Large intestine (tissue), 3 donors: ENCODE data around the gene CD207. TPM values are rescaled to one million over a fixed set of nuclear protein-coding genes. Genes with fewer than 3 reads are reported as not detected.

ENCODE experiments used
- DNase-seq, 2 donors: peaks; one replicate each; pipeline versions ENCODE4 v3.0.0 to v3.0.0-alpha.2; 2013
- H3K27ac ChIP-seq: one replicate; pipeline ENCODE4 v1.5.1; 2013; ENCODE audit warnings: low read length
- H3K27me3 ChIP-seq: 2 replicates; pipeline ENCODE4 v1.6.1; 2013; ENCODE audit warnings: low read length; ENCODE audit not compliant: control insufficient read depth, insufficient read depth
- H3K36me3 ChIP-seq: 2 replicates; pipeline ENCODE4 v1.6.1; 2013; ENCODE audit warnings: low read length; ENCODE audit not compliant: control insufficient read depth, insufficient read depth
- H3K4me1 ChIP-seq: one replicate; pipeline ENCODE4 v1.6.1; 2013; ENCODE audit warnings: low read length; ENCODE audit not compliant: control insufficient read depth, insufficient read depth
- H3K4me3 ChIP-seq: one replicate; pipeline ENCODE4 v1.5.1; 2013; ENCODE audit warnings: low read length
- H3K9me3 ChIP-seq: one replicate; pipeline ENCODE4 v1.6.1; 2013; ENCODE audit warnings: mild to moderate bottlenecking, low read depth, low read length, moderate library complexity; ENCODE audit not compliant: control insufficient read depth
- WGBS: methylation state at CpG from one replicate; pipeline ENCODE4 v1.1.5; 2013; ENCODE audit warnings: low lambda C conversion rate; ENCODE audit not compliant: insufficient coverage; 5-methylcytosine and 5-hydroxymethylcytosine counted together
- polyA plus RNA-seq: library from polyadenylated mRNA; unstranded; fragments of 120-200 nt; gene quantifications from one replicate; pipeline ENCODE4 v1.2.1, GENCODE V29; 2013

CD207 gene
- polyA plus RNA-seq, 1 donor, result 1.9 TPM

DNA sequence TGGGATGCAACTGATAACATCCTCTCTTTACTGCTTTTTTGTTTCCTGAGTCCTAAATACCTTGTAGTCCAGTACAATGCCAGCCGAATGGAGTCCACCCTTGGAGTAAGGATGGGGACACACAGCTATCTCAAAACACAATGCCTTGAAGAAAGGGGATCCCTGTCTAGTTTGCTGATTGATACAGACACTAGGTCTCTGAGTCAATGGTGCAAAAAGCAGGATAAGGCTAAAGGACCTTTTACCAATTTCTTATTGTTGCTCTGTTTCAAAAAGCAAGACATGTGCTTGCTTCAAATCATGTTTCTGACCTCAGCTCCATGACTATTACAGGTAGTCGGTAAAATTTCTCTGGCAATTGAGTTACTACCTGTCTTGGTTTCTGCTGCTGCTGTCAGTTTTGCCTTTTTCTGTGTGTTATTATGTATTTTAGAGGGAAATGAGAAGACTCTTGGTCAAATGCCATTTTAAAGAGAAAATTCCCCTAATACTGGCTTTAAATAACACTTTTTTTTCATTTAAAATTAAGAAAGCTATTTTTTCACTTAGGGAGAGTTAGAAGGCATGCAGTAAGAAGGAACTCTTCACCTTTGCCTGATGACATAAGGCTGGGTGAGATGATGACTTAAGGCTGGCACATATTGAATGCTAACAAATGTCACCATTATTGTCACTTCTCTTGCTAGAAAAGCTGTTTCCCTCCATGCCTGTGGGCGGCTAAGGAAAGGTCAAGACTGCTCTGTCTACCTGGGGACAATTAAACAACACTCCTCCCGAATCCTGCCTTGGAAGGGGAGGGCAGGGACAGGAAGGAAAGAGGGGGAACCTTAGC, 40.2 kb downstream of the CD207 start:
- H3K27me3 ChIP-seq, result peaks cover 39% of the 10 kb centered on the region
- no CpG with 5 or more reads among the region's 4 CpGs for WGBS

GRCh38 chr2:70793450-70793849, 42.2 kb downstream of the CD207 start:
- H3K36me3 ChIP-seq, result no peaks in the 10 kb centered on the region
- H3K4me3 ChIP-seq, result no peak overlapping the region
- peaks cover 5% of the 10 kb centered on the region for H3K9me3 ChIP-seq
- no peak overlapping the region for H3K27ac ChIP-seq
- 77% methylated on average over 2 of the region's 2 CpGs for WGBS
- H3K4me1 ChIP-seq, result peaks cover 3% of the 10 kb centered on the region
- H3K27me3 ChIP-seq, result peaks cover 54% of the 10 kb centered on the region
- no peak for DNase-seq

More for the DNA sequence above, 40.2 kb downstream of the CD207 start:
- H3K36me3 ChIP-seq, result no peaks in the 10 kb centered on the region
- H3K4me3 ChIP-seq, result no peak overlapping the region
- H3K4me1 ChIP-seq, result no peaks in the 10 kb centered on the region
- no peak overlapping the region for H3K27ac ChIP-seq
- DNase-seq, result no peak
- peaks cover under 1% of the 10 kb centered on the region for H3K9me3 ChIP-seq

DNA sequence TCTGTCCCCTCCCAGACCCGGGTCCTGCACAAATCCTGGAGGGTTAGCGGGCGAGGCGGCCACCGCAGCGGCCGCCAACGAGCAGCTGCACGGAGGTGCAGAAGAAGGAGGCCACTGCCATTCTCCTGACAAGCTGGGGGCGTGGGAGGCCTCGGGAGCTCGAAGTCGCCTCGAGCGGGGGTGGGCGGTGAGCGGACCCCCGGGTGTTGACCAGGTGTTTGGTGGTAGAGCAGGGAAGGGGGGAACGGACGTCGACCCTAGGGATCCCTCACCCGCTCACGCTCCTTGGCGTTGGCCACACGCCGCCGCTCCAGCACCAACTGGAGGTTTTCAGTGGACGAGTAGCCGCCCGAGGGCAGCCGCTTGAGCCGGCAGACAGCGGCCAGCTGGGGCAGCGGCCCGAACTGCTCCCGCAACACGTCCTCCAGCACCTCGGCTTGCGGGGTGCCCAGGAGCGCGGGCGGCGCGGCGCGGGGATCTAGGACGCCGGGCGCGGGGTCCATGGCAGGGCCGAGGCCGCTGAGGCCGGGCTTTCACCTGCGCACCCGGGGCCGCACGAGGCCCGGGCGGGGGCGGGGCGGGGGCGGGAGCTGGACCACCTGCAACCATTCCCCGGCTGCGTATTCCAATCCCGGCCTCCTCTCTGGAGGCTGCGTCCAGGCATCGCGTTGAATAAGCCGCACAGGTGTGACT, 45.3 kb downstream of the CD207 start, which contains the start of gene FIGLA:
Gene FIGLA (minus strand): TSS at position 508 of the 693 bp plus-strand sequence. CDS start 5 bp downstream, at position 503.
- Histone ChIP-seq H3K27me3 (peaks cover 77% of the 10 kb centered on the region), H3K27ac (no peak within 1 kb of the TSS), H3K36me3 (no peaks in the 10 kb centered on the region), H3K9me3 (peaks cover 5% of the 10 kb centered on the region), H3K4me3 (no peak within 1 kb of the TSS), H3K4me1 (peaks cover 3% of the 10 kb centered on the region)
- WGBS, result no CpG with 5 or more reads among the region's 69 CpGs
- DNase-seq, result peak in 1 of 2 donors; percentile 11

- DNase-seq, result peak; percentile 17 to 41
- Histone ChIP-seq H3K36me3 (no peaks in the 10 kb centered on the region), H3K27me3 (peaks cover 76% of the 10 kb centered on the region), H3K4me3 (no peak overlapping the region), H3K4me1 (peaks cover 3% of the 10 kb centered on the region), H3K27ac (no peak overlapping the region), H3K9me3 (peaks cover 5% of the 10 kb centered on the region)
- no CpG with 5 or more reads among the region's 33 CpGs for WGBS
Measured at GRCh38 chr2:70789304-70790135, 46.1 kb downstream of the CD207 start.

GRCh38 chr2:70785137-70785911, 50.3 kb downstream of the CD207 start:
- peaks cover 51% of the 10 kb centered on the region for H3K27me3 ChIP-seq
- H3K9me3 ChIP-seq, result peaks cover 5% of the 10 kb centered on the region
- H3K4me3 ChIP-seq, result no peak overlapping the region
- no peaks in the 10 kb centered on the region for H3K36me3 ChIP-seq
- H3K27ac ChIP-seq, result no peak overlapping the region
- 50% methylated on average over 1 of the region's 7 CpGs for WGBS
- peak in 1 of 2 donors; percentile 12 for DNase-seq
- peaks cover 3% of the 10 kb centered on the region for H3K4me1 ChIP-seq

GRCh38 chr2:70784320-70784719, 51.3 kb downstream of the CD207 start:
- no peaks in the 10 kb centered on the region for H3K4me1 ChIP-seq
- WGBS, result no CpG with 5 or more reads among the region's 2 CpGs
- H3K27me3 ChIP-seq, result peaks cover 49% of the 10 kb centered on the region
- no peak overlapping the region for H3K4me3 ChIP-seq
- no peaks in the 10 kb centered on the region for H3K9me3 ChIP-seq
- no peak overlapping the region for H3K27ac ChIP-seq
- DNase-seq, result no peak
- H3K36me3 ChIP-seq, result no peaks in the 10 kb centered on the region

Other genes with a start within 250 kb of the CD207 start
- gene ADD2, start 67.6 kb downstream of the CD207 start, polyA plus RNA-seq, result 4.0 TPM
- gene FIGLA, start 45.2 kb downstream of the CD207 start, polyA plus RNA-seq, result not detected
- gene CLEC4F, start 15.2 kb downstream of the CD207 start, polyA plus RNA-seq, result 2.9 TPM
- 0.34 TPM for gene VAX2, start 64.8 kb upstream of the CD207 start, polyA plus RNA-seq
- 1.6 TPM for gene ATP6V1B1, start 100.1 kb upstream of the CD207 start, polyA plus RNA-seq
- 2.3 TPM for gene ANKRD53, start 142.8 kb upstream of the CD207 start, polyA plus RNA-seq
- 43.6 TPM for gene TEX261, start 159.1 kb upstream of the CD207 start, polyA plus RNA-seq
- 74.0 TPM for gene NAGK, start 232.8 kb upstream of the CD207 start, polyA plus RNA-seq